ENCODE data around the gene RPL27A.
A peak's percentile ranks its signal among the peaks of the same experiment; 100 is the strongest.

Gene RPL27A

DNA sequence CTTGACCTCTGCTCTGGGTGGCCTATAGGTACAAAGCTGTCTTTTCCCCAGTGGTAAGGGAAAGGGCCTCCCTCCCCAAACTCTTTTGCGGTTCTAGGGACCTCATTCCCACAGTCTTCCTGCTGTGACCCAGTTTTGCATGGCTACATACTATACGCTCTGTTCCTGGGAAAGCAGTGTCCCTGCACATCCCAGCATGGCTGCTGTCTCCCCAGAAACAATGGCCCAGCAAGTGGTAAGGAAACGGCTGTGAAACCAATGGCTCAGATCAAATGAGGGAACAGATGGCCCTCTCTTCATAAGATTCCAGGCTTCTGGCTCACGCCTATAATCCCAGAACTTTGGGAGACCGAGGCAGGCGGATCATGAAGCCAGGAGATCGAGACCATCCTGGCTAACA lies 41.1 kb downstream of the RPL27A start:
- peak; percentile 87 for DNase-seq

DNA sequence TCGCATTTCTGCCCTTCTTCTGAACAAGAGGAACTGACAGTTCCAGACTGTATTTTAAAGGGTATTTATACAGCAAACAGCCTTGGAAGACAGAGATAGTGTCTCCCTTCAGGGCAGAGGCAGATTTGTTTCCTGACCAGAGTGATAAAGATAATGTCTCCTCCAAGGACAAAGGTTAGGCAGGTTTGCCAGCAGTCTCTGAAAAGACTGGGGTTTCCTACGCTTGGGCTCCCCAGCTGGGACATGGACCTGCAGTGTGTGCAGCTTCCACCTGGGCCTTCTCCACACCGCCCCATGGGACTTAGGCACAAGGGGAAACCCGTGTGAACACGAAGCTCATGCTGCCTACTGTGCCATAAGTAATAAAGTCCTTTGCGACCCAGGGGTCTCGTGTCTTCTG lies 42.1 kb downstream of the RPL27A start:
- peak; percentile 27 for DNase-seq

DNA sequence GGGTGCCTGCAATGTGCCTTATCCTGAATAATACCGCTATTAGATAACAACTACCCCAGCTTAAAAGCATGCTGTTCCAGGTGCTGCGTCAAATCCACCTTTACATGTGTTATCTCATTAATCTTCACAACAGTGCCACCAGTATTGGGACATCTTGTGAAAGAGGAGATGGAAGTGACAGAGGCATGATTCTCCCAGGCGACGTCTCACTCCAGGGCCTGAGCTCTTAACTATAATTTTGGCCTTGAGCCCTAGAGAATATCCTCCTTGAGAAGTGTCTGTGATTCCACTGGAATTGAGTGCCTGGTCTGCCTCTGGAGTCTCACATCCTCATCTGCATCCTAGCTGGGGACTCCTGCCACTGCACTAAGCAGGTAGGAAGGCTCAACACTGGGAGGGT lies 43.8 kb downstream of the RPL27A start:
- no peak for DNase-seq

DNA sequence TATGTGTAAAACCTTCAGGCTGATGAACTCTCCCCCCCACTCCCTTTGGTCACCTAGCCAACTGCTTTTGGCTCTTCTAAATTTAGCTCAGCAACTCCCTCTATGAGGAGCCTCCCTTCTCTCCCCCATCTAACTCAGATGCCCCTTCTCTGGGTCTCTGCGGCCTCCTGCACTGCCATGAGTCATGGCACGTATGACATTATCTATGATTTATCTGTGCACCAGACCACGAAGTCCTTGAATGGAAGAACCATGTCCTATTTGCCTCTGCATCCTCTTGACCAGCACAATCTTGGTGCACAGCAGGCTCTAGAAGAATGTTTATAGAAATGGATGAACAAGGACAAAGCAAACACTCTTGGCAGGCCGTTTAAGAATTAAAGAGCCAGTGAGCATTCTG lies 46.0 kb downstream of the RPL27A start:
- DNase-seq = peak; percentile 28

DNA sequence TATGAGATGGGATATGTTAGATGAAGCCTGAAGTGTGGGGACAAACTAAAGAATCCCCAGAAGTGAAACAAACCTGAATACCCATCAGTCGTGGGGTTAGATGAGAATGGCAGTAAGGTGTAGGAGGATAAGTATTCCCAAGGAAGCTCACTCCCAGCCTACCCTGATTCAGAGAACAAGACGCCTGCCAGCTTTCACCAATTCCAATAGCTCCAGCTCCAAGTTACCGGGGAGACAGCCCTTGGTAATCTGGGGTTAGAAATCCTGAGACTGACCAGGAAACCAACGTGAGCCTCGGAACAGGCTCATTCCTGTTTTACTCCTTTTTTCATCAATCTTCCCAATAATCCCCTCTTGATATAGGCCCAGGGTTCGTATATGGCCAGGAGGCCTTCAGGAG lies 46.5 kb downstream of the RPL27A start:
- DNase-seq = no peak

DNA sequence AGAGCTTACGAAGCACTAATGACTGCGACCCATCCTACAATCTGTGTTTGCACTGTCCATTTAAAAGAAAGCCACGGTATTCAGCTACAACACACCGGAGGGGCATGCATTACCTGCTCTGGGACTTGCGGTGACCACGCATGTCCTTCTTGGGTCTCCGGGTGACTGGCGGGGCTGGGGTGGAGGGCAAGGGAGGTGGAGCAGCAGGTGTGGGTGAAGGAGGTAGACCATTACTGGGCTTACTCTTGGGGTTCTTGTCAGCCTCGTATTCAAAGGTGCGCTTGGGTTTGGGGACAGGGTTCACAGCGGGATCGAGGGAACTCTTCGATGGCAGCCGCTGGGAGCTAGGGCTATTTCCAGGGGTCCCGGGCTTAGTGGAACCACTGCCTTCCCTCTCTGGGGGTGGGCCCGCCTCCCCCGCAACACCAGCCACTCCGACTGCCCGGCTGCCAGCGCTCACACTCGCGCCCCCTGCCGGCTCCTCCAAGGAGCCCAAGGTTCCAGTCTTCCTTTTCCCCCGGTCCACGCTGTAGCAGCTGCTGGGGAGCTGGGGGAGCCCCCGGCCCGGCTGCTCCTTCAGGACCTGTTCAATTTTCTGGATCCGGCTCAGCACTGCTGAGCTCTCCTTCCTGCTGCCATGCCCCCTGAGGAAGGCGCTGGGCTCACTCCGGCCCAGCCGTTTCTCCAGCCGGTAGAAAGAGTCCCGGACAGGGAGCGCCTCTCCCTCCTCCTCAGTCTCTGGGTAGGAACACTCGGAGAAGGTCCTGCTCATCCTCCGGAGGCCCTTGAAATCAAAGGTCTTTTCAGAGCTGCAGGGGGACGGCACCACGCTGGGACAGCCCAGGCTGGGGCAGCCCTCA lies 47.5 kb downstream of the RPL27A start:
- no peak for DNase-seq

DNA sequence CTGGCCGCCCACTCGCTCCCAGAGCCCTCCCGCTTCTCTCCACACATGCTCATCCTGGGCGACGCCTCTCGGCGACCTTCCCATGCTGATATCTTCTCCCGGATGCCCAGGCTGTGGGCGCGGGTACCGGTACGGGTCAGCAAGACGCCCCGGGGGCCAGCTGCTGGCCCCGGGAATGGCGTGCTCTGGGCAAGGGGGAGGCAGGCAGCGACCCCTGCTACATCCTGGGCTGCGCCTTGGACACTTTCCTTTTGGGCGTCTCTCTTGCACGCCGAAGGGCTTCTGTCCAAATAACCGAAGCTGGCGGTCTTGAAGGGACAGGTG lies 48.1 kb downstream of the RPL27A start:
- DNase-seq = no peak

DNA sequence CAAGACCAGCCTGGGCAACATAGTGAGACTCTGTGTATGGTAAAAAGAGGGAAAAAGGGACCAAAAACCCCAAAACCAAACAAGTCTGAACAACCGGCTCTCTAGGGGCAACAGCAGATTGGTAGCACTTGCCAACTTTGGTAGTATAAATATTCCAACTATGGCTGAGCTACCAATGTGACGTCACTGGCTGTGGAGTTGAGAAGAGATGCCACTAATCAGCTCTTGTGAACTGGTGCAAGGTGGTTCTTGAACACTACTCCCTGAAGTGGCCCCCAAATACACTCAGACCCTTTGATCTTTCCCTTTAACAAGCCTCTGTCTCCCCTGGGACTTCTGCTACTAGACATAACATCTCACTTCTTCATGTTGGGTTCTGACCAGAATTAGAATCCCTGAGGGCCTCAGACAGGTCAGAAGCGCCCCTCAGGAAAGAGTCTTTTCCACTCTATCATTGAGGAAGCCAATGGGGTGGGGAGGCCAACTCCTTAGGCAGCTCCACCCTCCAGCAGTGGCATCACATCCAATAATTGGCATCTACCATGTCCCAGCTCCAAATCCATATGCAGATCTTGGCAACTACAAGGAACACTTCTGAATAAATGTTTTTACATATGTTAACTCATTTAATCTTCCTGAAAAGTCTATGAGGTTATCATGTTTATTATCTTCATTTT lies 49.2 kb downstream of the RPL27A start:
- no peak for DNase-seq

DNA sequence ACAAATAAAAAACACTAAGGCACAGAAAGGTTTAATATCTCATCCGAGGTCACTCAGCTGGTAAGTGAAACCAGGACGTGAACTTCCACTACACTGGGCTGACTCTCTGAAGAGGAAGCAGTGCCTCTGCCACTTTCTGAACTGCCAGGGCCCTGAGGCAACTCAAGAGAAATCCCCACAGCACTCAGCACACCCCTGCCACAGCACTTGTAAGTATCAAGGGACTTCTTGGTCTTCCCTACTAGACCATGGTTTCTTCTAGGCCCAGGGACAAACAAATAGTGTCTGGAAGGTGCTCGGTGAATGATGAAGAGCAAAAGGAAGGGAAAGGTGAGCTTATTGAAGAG lies 49.7 kb downstream of the RPL27A start:
- DNase-seq = no peak

DNA sequence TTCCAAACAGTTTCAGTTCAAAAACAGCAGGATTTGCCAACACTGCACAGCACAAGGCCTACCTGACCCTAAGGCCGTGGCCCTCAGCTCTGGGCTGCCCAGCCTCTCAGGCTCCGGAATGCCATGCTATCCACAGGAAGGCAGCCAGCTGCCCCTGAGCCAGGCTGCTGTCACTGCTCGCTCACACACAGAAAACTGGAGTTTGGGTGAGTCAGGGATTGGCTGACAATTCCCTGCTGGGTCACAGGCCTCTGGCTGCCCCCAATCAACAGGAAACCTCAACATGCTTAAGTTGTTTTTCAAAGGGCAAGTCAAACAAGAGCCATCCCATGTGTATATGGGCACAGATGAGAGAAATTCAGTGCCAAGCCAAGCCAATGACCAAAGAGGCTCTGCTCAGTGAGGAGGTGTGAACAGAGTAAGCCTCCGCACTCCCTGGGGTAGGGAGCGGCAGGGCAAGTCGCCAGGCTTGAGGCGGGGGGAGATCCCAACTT lies 50.2 kb downstream of the RPL27A start:
- DNase-seq = no peak

DNA sequence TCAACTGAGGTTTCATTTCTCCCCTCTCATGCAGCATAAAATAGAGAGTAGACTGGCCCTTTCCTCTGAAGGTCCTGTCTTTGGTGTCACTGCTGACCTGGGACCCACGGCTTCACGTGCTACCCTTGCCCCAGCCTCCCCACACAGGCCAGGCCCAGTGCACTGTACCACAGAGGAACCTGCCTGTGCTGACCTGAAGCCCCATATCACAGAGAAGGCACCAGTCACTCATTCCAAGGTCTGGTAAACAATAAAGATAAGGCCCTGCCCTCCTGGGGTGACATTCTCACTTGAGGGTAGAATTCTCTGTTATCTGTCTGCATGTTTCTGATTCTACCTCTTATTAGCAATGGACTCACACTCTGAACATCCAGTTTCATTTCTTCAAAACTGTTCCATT lies 51.3 kb downstream of the RPL27A start:
- DNase-seq = no peak

DNA sequence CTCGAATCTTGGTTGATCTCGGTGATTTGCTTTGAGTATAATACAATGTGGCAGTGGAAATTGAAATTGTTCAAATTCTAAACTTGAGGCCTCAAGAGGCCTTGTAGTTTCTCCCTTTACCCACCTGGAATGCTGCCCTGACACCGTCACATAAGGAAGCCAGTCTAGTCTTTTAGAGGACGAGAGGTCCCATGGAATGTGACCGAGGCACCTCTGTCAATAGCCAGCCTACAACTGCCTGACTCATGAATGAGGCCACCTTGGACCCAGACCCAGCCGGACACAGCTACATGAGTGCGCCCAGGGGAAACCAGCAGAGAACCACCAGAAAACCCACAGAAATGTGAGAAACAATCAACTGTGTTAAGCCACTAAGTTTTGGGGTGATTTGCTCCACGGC lies 52.5 kb downstream of the RPL27A start:
- no peak for DNase-seq

DNA sequence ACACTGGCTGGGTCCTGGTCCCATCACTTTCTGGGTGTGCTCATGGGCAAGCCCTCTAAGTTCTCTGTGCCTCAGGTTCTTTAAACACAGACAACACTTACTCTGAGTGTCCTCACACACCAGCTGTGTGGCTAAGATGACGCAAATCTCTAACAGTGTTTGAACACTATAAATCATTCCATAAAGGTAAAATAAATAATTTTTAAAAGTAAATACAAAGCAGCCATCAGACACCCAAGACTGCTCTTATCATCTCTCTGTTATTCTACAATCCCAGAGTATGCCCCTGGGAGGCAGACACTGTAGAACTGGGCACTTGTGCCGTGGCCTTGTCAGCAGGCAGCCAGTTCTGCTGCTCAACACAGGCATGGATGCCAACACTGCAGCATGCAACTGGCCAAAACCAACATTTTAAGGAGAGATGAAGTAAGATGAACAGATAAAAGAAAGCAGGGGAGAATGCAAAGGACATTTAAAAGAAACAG lies 56.8 kb downstream of the RPL27A start:
- DNase-seq = peak; percentile 47

Measured in NCI-H69 (cell line).